D721Med (cell line): ENCODE results near the gene LLCFC1.

Experiments
- DNase-seq: peaks from one replicate; pipeline ENCODE4 v3.0.0; 2011; ENCODE audit warnings: low spot score; ENCODE audit not compliant: insufficient read length
- FAIRE-seq: peaks from 2 replicates; lab custom pipeline; 2011; peaks lifted over from hg19 to GRCh38; lab: Jason Lieb, UNC
- CTCF ChIP-seq: IDR thresholded peaks from 2 replicates; pipeline ENCODE4 v1.5.1; 2012; ENCODE audit warnings: mild to moderate bottlenecking, control low read depth; ENCODE audit not compliant: insufficient read depth; ENCODE audit errors: missing control alignments

Gene LLCFC1

GRCh38 chr7:142930126-142930730 is 9.1 kb upstream of the LLCFC1 start:
- DNase-seq (no peak), FAIRE-seq (no peak)
- no peak for TF ChIP-seq CTCF

GRCh38 chr7:142932386-142933091 is 6.7 kb upstream of the LLCFC1 start:
- FAIRE-seq: no peak
- TF ChIP-seq CTCF: no peak
- DNase-seq: no peak

GRCh38 chr7:142933092-142933475 is 6.2 kb upstream of the LLCFC1 start:
- DNase-seq (no peak), FAIRE-seq (no peak)
- TF ChIP-seq CTCF: no peak

- no peak for FAIRE-seq
- no peak for TF ChIP-seq CTCF
- DNase-seq: no peak
Observed at GRCh38 chr7:142933624-142934023, 5.7 kb upstream of the LLCFC1 start, which contains the start of gene TRPV5. Gene TRPV5 (minus strand): TSS chr7:142933746. CDS start chr7:142933459, 287 bp downstream.

GRCh38 chr7:142934056-142934455 is 5.2 kb upstream of the LLCFC1 start:
- no peak for FAIRE-seq
- DNase-seq: no peak
- TF ChIP-seq CTCF: no peak

GRCh38 chr7:142935941-142936565 is 3.2 kb upstream of the LLCFC1 start:
- FAIRE-seq: no peak

More at GRCh38 chr7:142935941-142936565, 3.2 kb upstream of the LLCFC1 start:
- no peak for TF ChIP-seq CTCF
- no peak for DNase-seq
